Measurements from ENCODE around the gene CEP57L1.

DNA sequence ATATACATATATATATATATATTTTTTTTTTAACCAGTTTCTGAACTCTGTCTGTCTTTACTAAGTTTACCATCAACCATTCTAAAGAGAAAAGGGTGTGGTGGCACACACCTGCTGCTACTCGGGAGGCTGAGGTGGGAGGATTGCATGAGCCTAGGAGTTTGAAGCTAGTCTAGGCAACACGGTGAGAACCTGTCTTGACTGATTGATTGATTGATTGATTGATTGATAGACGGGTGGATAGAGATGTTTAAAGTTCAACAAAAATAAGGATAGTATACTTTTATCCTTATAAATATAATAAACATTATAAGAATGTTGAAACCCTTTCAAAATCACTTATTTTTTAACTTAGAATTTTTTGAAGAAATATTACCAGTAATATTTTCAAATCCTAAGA lies 30.2 kb downstream of the CEP57L1 start:
- TF ChIP-seq, protein P1, sequence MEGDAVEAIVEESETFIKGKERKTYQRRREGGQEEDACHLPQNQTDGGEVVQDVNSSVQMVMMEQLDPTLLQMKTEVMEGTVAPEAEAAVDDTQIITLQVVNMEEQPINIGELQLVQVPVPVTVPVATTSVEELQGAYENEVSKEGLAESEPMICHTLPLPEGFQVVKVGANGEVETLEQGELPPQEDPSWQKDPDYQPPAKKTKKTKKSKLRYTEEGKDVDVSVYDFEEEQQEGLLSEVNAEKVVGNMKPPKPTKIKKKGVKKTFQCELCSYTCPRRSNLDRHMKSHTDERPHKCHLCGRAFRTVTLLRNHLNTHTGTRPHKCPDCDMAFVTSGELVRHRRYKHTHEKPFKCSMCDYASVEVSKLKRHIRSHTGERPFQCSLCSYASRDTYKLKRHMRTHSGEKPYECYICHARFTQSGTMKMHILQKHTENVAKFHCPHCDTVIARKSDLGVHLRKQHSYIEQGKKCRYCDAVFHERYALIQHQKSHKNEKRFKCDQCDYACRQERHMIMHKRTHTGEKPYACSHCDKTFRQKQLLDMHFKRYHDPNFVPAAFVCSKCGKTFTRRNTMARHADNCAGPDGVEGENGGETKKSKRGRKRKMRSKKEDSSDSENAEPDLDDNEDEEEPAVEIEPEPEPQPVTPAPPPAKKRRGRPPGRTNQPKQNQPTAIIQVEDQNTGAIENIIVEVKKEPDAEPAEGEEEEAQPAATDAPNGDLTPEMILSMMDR (IDR thresholded peaks at IDR 0.05; ENCODE audit: insufficient read depth, low read depth, low read length): no peak
- TF ChIP-seq EZH2 (IDR thresholded peaks at IDR 0.05; ENCODE audit: insufficient read depth, low read length): no peak
